HCT116 (cell line): ENCODE data around the gene GTF3C1.

Experiments used
- CTCF ChIP-seq, 3 experiments: fragments of 200-600 bp in 1 of 3; sonication (generic) in 1 of 3; IDR thresholded peaks in 2 of 3; conservative IDR thresholded peaks in 1 of 3; 2 replicates each; pipeline ENCODE4 v1.5.1; 2012 to 2017; ENCODE audit warnings: low read depth in 2 of 3, low read length in 2 of 3, antibody characterized with exemption in 1 of 3, borderline replicate concordance in 1 of 3, control low read depth in 1 of 3, mild to moderate bottlenecking in 1 of 3, mixed read lengths in 1 of 3, mixed run types in 1 of 3, moderate library complexity in 1 of 3; ENCODE audit not compliant: insufficient read depth in 1 of 3
- POLR2A ChIP-seq: IDR thresholded peaks from 2 replicates; pipeline ENCODE4 v1.7.0; 2011; ENCODE audit warnings: borderline replicate concordance; ENCODE audit not compliant: insufficient read depth, insufficient read length; ENCODE audit errors: extremely low read depth
- RAD21 ChIP-seq: IDR thresholded peaks from 2 replicates; pipeline ENCODE4 v1.6.1; 2012; ENCODE audit warnings: low read depth, mild to moderate bottlenecking
- REST ChIP-seq: IDR thresholded peaks from 2 replicates; pipeline ENCODE4 v1.6.1; 2012; ENCODE audit warnings: low read depth
- SP1 ChIP-seq: IDR thresholded peaks from 2 replicates; pipeline ENCODE4 v1.6.1; 2012; ENCODE audit warnings: low read depth

GRCh38 chr16:27598931-27599565, 49.3 kb upstream of the GTF3C1 start:
- no peak for TF ChIP-seq CTCF (IDR thresholded peaks at IDR 0.05 in 2 of 3, conservative IDR thresholded peaks at IDR 0.05 in 1 of 3; ENCODE audit: borderline replicate concordance in 1 of 3, insufficient read depth in 1 of 3, low read depth in 2 of 3, low read length in 2 of 3)
- TF ChIP-seq POLR2A = no peak
- no peak for TF ChIP-seq REST
- no peak for TF ChIP-seq SP1
- TF ChIP-seq RAD21 = no peak
